Ascending aorta (tissue), 2 donors: ENCODE measurements around the gene PPFIBP2. TPM values are rescaled to one million over a fixed set of nuclear protein-coding genes. Genes with fewer than 3 reads are reported as not detected.

Experiments
- DNase-seq, 2 donors: peaks; one replicate each; pipeline ENCODE4 v3.0.0-alpha.2; 2019; ENCODE audit warnings: low spot score in 2 of 2
- H3K27ac ChIP-seq, 2 donors: fragments of 200-600 bp; sonication (generic); one replicate each; pipeline ENCODE4 v1.5.1; 2016 to 2017; ENCODE audit warnings: mild to moderate bottlenecking in 1 of 2
- H3K27me3 ChIP-seq: fragments of 200-600 bp; sonication (generic); one replicate; pipeline ENCODE4 v1.5.1; 2017
- H3K36me3 ChIP-seq, 2 donors: fragments of 200-600 bp; sonication (generic); one replicate each; pipeline ENCODE4 v1.5.1; 2016
- H3K4me1 ChIP-seq, 2 donors: fragments of 200-600 bp; sonication (generic); one replicate each; pipeline ENCODE4 v1.5.1; 2016 to 2017; ENCODE audit warnings: mild to moderate bottlenecking in 1 of 2
- H3K4me3 ChIP-seq, 2 donors: fragments of 200-600 bp; sonication (generic); one replicate each; pipeline ENCODE4 v1.5.1; 2016 to 2017; ENCODE audit warnings: mild to moderate bottlenecking in 1 of 2
- H3K9me3 ChIP-seq, 2 donors: fragments of 200-600 bp; sonication (generic); one replicate each; pipeline ENCODE4 v1.5.1; 2016
- CTCF ChIP-seq, 3 experiments: fragments of 200-600 bp in 2 of 3; fragments of 450-650 bp in 1 of 3; sonication (generic) in 2 of 3; IDR thresholded peaks; one replicate each; pipeline ENCODE4 v1.5.1; 2016 to 2019; ENCODE audit warnings: antibody characterized with exemption in 3 of 3, mild to moderate bottlenecking in 1 of 3, moderate library complexity in 1 of 3
- intact Hi-C: fragments of 100-400 bp; cut with DNase I; formaldehyde crosslinking; loops from one replicate; pipeline ENCODE4 v1.15.1; 2023
- total RNA-seq: library from RNA; depleted of rRNA; stranded (reverse); fragments of >200 nt; gene quantifications from one replicate; pipeline ENCODE4 v1.1.0, GENCODE V29; 2016

PPFIBP2 gene
- total RNA-seq, result 4.2 TPM

DNA sequence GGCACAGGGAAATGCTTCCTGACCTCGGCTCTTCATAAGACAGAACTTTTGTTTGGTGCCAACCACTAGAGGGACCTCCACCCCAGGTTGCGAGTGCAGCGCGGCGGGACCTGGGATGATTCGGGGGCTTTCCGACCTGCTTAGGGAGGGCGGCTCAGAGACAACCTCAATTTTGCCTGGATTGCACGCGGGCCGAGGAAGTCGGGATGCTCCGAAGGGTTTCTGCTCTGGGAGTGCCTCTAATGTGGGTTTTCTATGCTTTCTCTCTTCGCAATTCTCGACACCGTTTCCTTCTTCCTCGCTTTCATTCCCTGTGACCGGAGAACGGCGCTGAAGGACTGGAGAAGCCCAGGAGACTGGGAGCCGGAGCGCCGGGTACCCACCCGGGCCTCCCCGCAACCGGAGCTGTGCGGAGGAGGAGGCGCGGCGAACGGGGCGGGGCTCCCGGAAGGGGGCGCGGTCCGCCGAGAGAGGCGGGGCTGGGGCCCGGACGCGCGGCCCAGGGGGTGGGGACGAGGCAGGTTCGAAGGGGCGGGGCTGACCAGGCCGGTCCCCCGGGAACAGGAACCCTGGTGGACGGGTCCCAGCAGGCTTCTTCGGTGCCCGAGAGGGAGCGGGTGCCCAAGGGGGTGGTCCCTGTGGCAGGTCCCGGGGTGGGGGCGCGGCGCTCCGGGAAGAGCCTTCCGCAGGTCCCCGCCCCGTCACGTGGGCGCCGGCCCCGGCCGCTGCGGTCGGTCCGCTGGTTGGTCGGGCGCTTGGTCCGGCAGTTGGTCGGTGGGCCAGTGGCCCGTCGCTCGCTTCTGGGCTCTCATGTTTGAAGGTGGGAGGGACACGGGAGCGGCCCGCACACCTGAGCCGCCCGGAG, at the start of gene PPFIBP2:
Gene PPFIBP2 (plus strand): TSS at position 766 of the 865 bp plus-strand sequence. CDS start 35,477 bp downstream, outside the sequence.
- H3K27ac ChIP-seq, result peak within 1 kb of the TSS; percentile 90 to 94
- no peaks in the 10 kb centered on the region for H3K36me3 ChIP-seq
- peak; percentile 43 to 64 (median 45) for TF ChIP-seq CTCF (IDR thresholded peaks at IDR 0.05)
- H3K9me3 ChIP-seq, result no peaks in the 10 kb centered on the region
- no peaks in the 10 kb centered on the region for H3K27me3 ChIP-seq
- intact Hi-C loops, result loop anchor here (1.0 to 10.0 kb wide), 6 partner anchors 64 to 1819 kb away; partner anchors contain the start of genes CNGA4, CYB5R2, EIF3F and FHIP1B
- peak; percentile 51 to 91 for DNase-seq
- H3K4me1 ChIP-seq, result peaks cover 5 to 25% of the 10 kb centered on the region in 2 donors
- peak within 1 kb of the TSS; percentile 71 to 85 for H3K4me3 ChIP-seq

DNA sequence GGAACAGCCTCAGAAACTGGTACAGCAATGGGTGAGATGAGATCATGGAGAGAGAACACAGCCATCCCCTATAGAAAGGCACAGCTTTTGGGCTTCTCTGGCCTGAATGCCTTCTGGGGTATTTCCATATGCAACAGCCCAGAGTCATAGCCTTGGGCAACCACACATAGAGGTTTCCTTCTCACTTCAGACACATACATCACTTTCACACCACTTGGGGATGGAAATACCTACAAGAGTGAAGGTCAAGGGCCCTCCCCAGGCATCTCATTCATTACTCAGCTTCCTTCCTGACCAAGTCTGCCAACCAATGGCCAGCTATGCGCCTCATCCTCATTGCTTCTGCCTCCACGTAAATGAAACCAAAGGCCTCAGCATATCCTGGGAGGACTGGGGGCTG, 46.1 kb upstream of the PPFIBP2 start:
- Histone ChIP-seq H3K4me3 (no peak overlapping the region), H3K27me3 (no peaks in the 10 kb centered on the region), H3K27ac (no peak overlapping the region), H3K9me3 (no peaks in the 10 kb centered on the region), H3K4me1 (no peaks in the 10 kb centered on the region), H3K36me3 (no peaks in the 10 kb centered on the region)
- DNase-seq, result no peak
- intact Hi-C loops, result no loop called here
- no peak for TF ChIP-seq CTCF (IDR thresholded peaks at IDR 0.05)

- no peaks in the 10 kb centered on the region for H3K4me1 ChIP-seq
- H3K36me3 ChIP-seq, result no peaks in the 10 kb centered on the region
- no peaks in the 10 kb centered on the region for H3K9me3 ChIP-seq
- no peak overlapping the region for H3K4me3 ChIP-seq
- no peak for TF ChIP-seq CTCF (IDR thresholded peaks at IDR 0.05)
- intact Hi-C loops, result no loop called here
- H3K27ac ChIP-seq, result no peak overlapping the region
- H3K27me3 ChIP-seq, result no peaks in the 10 kb centered on the region
- DNase-seq, result no peak
Measured at GRCh38 chr11:7469351-7469865, 44.4 kb upstream of the PPFIBP2 start.

DNA sequence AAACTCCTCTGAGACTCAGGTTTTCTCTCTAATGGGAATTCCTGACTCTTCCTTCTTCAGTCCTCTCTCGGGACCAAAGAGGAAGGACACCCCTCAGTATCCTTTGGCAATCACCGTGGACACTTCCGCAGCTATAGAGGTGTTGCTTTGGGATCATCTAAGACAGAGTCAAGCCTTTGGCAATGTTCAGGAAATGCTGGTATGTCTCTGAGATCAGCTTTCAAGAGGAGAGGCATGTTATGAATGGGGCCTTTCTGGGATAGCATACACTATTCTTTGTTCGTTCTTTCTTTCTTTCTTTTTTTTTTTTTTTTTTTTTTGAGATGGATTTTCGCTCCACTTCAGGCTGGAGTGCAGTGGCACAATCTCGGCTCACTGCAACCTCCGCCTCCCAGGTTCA, 42.7 kb upstream of the PPFIBP2 start:
- TF ChIP-seq CTCF (IDR thresholded peaks at IDR 0.05), result no peak
- Histone ChIP-seq H3K9me3 (no peaks in the 10 kb centered on the region), H3K4me3 (no peak overlapping the region), H3K27me3 (no peaks in the 10 kb centered on the region), H3K36me3 (no peaks in the 10 kb centered on the region), H3K4me1 (no peaks in the 10 kb centered on the region), H3K27ac (no peak overlapping the region)
- no peak for DNase-seq
- intact Hi-C loops, result no loop called here

GRCh38 chr11:7473717-7474116, 40.1 kb upstream of the PPFIBP2 start:
- DNase-seq, result no peak
- H3K4me1 ChIP-seq, result no peaks in the 10 kb centered on the region
- no peak overlapping the region for H3K27ac ChIP-seq
- intact Hi-C loops, result no loop called here
- no peak for TF ChIP-seq CTCF (IDR thresholded peaks at IDR 0.05)
- no peaks in the 10 kb centered on the region for H3K36me3 ChIP-seq
- no peaks in the 10 kb centered on the region for H3K27me3 ChIP-seq
- H3K4me3 ChIP-seq, result no peak overlapping the region
- no peaks in the 10 kb centered on the region for H3K9me3 ChIP-seq
